ENCODE measurements around the gene CES3. TPM values are rescaled to one million over a fixed set of nuclear protein-coding genes. Genes with fewer than 3 reads are reported as not detected.

CES3 gene
- polyA plus RNA-seq, 1 donor (not counting 4 experiments of a cell fraction or from before 2014, with no cell fraction given) = 1.5 TPM

DNA sequence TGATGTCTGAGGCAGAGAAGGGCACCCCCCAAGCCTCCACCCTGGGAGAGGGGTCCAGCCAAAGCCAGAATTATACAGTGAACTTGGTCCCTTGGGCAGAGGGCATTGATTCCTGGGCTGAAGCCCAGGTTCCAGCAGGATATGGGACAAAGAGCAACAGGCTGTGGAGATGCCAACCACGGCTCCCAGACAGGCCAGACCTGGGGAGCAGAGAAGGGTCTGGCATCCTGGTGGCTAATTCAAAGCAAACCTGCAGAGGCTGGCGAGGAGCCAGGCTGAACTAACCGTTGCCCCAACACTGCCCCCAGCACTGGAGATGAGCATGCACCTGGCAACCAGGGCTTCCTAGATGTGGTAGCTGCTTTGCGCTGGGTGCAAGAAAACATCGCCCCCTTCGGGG lies 3.0 kb downstream of the CES3 start:
- TF ChIP-seq EZH2 (IDR thresholded peaks at IDR 0.05; ENCODE audit: low read length) = no peak
- TF ChIP-seq CTCF (optimal IDR thresholded peaks at IDR 0.05 in 1 of 3, IDR thresholded peaks at IDR 0.05 in 1 of 3, conservative IDR thresholded peaks at IDR 0.05 in 1 of 3; ENCODE audit: extremely low read depth in 1 of 3, insufficient read depth in 2 of 3, low read length in 3 of 3) = no peak
- Histone ChIP-seq H3K9ac (ENCODE audit: control insufficient read depth, extremely low read depth, insufficient read depth, low read length) (no peak overlapping the region), H3K9me1 (ENCODE audit: control insufficient read depth, extremely low read depth, insufficient read depth, low read length) (no peaks in the 10 kb centered on the region), H3K4me3 (ENCODE audit: control insufficient read depth in 2 of 3, extremely low read depth in 1 of 3, insufficient read depth in 2 of 3, low read depth in 1 of 3, low read length in 3 of 3) (no peak overlapping the region), H3K4me1 (ENCODE audit: control insufficient read depth, extremely low read depth, insufficient read depth, low read length) (peaks cover 3% of the 10 kb centered on the region), H3K9me3 (ENCODE audit: control insufficient read depth, low read depth, low read length) (no peaks in the 10 kb centered on the region), H3K27me3 (ENCODE audit: control insufficient read depth, extremely low read depth, insufficient read depth, low read length) (no peaks in the 10 kb centered on the region), H2AFZ (ENCODE audit: control insufficient read depth, low read length) (no peak overlapping the region), H4K20me1 (ENCODE audit: control insufficient read depth, extremely low read depth, insufficient read depth, low read length) (no peaks in the 10 kb centered on the region), H3K36me3 (ENCODE audit: control insufficient read depth in 2 of 2, extremely low read depth in 1 of 2, insufficient read depth in 2 of 2, low read length in 2 of 2) (peaks cover 0 to 1% of the 10 kb centered on the region in 2 experiments), H3K4me2 (ENCODE audit: control insufficient read depth, extremely low read depth, insufficient read depth, low read depth, low read length) (no peak overlapping the region), H3K79me2 (ENCODE audit: control insufficient read depth, insufficient read depth, low read length) (no peaks in the 10 kb centered on the region), H3K27ac (ENCODE audit: control insufficient read depth, insufficient read depth, low read length) (no peak overlapping the region)
- FAIRE-seq (no peak), DNase-seq (ENCODE audit: low read depth, low spot score) (no peak)
- dilution Hi-C loops (cut with MboI; ENCODE audit: extremely low pct_ligation_motif_present, low sequenced_read_pairs) = no loop called here

DNA sequence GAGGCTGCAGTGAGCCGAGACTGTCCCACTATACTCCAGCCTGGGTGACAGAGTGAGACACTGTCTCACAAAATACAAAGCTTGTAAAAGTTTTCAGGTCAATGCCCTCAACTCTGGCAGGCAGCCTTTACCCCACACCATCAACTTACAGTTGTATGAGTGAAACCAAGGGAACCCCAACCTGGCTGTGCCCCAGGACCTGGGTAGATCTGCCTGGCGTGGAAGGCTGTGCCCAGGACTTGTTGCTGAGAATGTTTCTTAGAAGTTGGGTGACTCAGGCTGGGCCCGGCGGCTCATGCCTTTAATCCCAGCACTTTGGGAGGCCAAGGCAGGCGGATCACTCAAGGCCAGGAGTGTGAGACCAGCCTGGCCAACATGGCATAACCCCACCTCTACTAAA lies 7.8 kb downstream of the CES3 start:
- Histone ChIP-seq H3K9me3 (ENCODE audit: control insufficient read depth, low read depth, low read length) (no peaks in the 10 kb centered on the region), H3K4me3 (ENCODE audit: control insufficient read depth in 2 of 3, extremely low read depth in 1 of 3, insufficient read depth in 2 of 3, low read depth in 1 of 3, low read length in 3 of 3) (no peak overlapping the region), H3K9me1 (ENCODE audit: control insufficient read depth, extremely low read depth, insufficient read depth, low read length) (peaks cover 2% of the 10 kb centered on the region), H3K27me3 (ENCODE audit: control insufficient read depth, extremely low read depth, insufficient read depth, low read length) (no peaks in the 10 kb centered on the region), H4K20me1 (ENCODE audit: control insufficient read depth, extremely low read depth, insufficient read depth, low read length) (no peaks in the 10 kb centered on the region), H3K4me1 (ENCODE audit: control insufficient read depth, extremely low read depth, insufficient read depth, low read length) (peaks cover 13% of the 10 kb centered on the region), H3K79me2 (ENCODE audit: control insufficient read depth, insufficient read depth, low read length) (no peaks in the 10 kb centered on the region), H2AFZ (ENCODE audit: control insufficient read depth, low read length) (no peak overlapping the region), H3K27ac (ENCODE audit: control insufficient read depth, insufficient read depth, low read length) (no peak overlapping the region), H3K4me2 (ENCODE audit: control insufficient read depth, extremely low read depth, insufficient read depth, low read depth, low read length) (no peak overlapping the region), H3K36me3 (ENCODE audit: control insufficient read depth in 2 of 2, extremely low read depth in 1 of 2, insufficient read depth in 2 of 2, low read length in 2 of 2) (peaks cover 0 to 1% of the 10 kb centered on the region in 2 experiments), H3K9ac (ENCODE audit: control insufficient read depth, extremely low read depth, insufficient read depth, low read length) (no peak overlapping the region)
- no peak for TF ChIP-seq CTCF (optimal IDR thresholded peaks at IDR 0.05 in 1 of 3, IDR thresholded peaks at IDR 0.05 in 1 of 3, conservative IDR thresholded peaks at IDR 0.05 in 1 of 3; ENCODE audit: extremely low read depth in 1 of 3, insufficient read depth in 2 of 3, low read length in 3 of 3)
- no peak for TF ChIP-seq EZH2 (IDR thresholded peaks at IDR 0.05; ENCODE audit: low read length)
- dilution Hi-C loops (cut with MboI; ENCODE audit: extremely low pct_ligation_motif_present, low sequenced_read_pairs) = no loop called here
- DNase-seq (ENCODE audit: low read depth, low spot score) (no peak), FAIRE-seq (no peak)

All from keratinocyte (primary cell).